HepG2 (cell line): ENCODE measurements around the gene NOS1AP. TPM values are rescaled to one million over a fixed set of nuclear protein-coding genes. Genes with fewer than 3 reads are reported as not detected.
A peak's percentile ranks its signal among the peaks of the same experiment; 100 is the strongest.

Experiments used
- ATF1 ChIP-seq: IDR thresholded peaks from 2 replicates; pipeline ENCODE4 v1.6.1; 2016; ENCODE audit warnings: mild to moderate bottlenecking, control low read depth
- DMAP1 ChIP-seq: IDR thresholded peaks from 2 replicates; pipeline ENCODE4 v1.6.1; 2016
- GTF3A ChIP-seq: sonication (generic); formaldehyde crosslinking; conservative IDR thresholded peaks from 2 replicates; pipeline ENCODE4 v1.4.0; 2020; ENCODE audit warnings: mild to moderate bottlenecking, missing genetic modification reagents
- IRF2 ChIP-seq: IDR thresholded peaks from 2 replicates; pipeline ENCODE4 v1.6.1; 2018; ENCODE audit warnings: missing genetic modification reagents, missing compliant biosample characterization
- MIER2 ChIP-seq: IDR thresholded peaks from 2 replicates; pipeline ENCODE4 v1.6.1; 2016; ENCODE audit warnings: missing biosample characterization, missing genetic modification reagents
- PRPF4 ChIP-seq: fragments of 200-400 bp; formaldehyde crosslinking; IDR thresholded peaks from 2 replicates; pipeline ENCODE4 v1.6.1; 2016; ENCODE audit warnings: low read length, low read depth; ENCODE audit not compliant: poor library complexity, severe bottlenecking
- RBFOX2 ChIP-seq: fragments of 200-400 bp; formaldehyde crosslinking; IDR thresholded peaks from 2 replicates; pipeline ENCODE4 v1.6.1; 2017; ENCODE audit warnings: low read depth, mild to moderate bottlenecking, low read length
- RNF219 ChIP-seq: sonication (generic); formaldehyde crosslinking; IDR thresholded peaks from 2 replicates; pipeline ENCODE4 v1.5.0; 2020; ENCODE audit warnings: mild to moderate bottlenecking, missing genetic modification reagents
- SNAI1 ChIP-seq: sonication (generic); formaldehyde crosslinking; IDR thresholded peaks from 2 replicates; pipeline ENCODE4 v1.5.0; 2020; ENCODE audit warnings: mild to moderate bottlenecking, missing genetic modification reagents, borderline replicate concordance
- SSRP1 ChIP-seq: IDR thresholded peaks from 2 replicates; pipeline ENCODE4 v1.6.1; 2016; ENCODE audit warnings: control low read depth
- TAF1 ChIP-seq: sonication (generic); formaldehyde crosslinking; IDR thresholded peaks from 2 replicates; pipeline ENCODE4 v1.4.0; 2020; ENCODE audit warnings: missing genetic modification reagents
- TFDP2 ChIP-seq: sonication (generic); formaldehyde crosslinking; IDR thresholded peaks from 2 replicates; pipeline ENCODE4 v1.4.0; 2020; ENCODE audit warnings: missing genetic modification reagents
- TRIM22 ChIP-seq: fragments of 450-650 bp; IDR thresholded peaks from 2 replicates; pipeline ENCODE4 v1.6.1; 2017
- ZNF251 ChIP-seq: sonication (generic); formaldehyde crosslinking; IDR thresholded peaks from 2 replicates; pipeline ENCODE4 v1.9.0; 2021; ENCODE audit warnings: mild to moderate bottlenecking, missing genetic modification reagents
- ZNF282 ChIP-seq: fragments of 450-650 bp; IDR thresholded peaks from 2 replicates; pipeline ENCODE4 v1.6.1; 2018; ENCODE audit not compliant: partially characterized antibody
- ZNF329 ChIP-seq: sonication (generic); formaldehyde crosslinking; IDR thresholded peaks from 2 replicates; pipeline ENCODE4 v1.9.0; 2021; ENCODE audit warnings: low read depth, mild to moderate bottlenecking, missing genetic modification reagents
- ZNF33B ChIP-seq: sonication (generic); formaldehyde crosslinking; IDR thresholded peaks from 2 replicates; pipeline ENCODE4 v1.5.1; 2020; ENCODE audit warnings: mild to moderate bottlenecking, missing genetic modification reagents
- ZNF549 ChIP-seq: sonication (generic); formaldehyde crosslinking; IDR thresholded peaks from 2 replicates; pipeline ENCODE4 v1.5.0; 2020; ENCODE audit warnings: missing genetic modification reagents
- ZNF556 ChIP-seq: sonication (generic); formaldehyde crosslinking; IDR thresholded peaks from 2 replicates; pipeline ENCODE4 v1.4.0; 2020; ENCODE audit warnings: mild to moderate bottlenecking, missing genetic modification reagents, borderline replicate concordance
- ZNF563 ChIP-seq: sonication (generic); formaldehyde crosslinking; IDR thresholded peaks from 2 replicates; pipeline ENCODE4 v1.8.0; 2022; ENCODE audit warnings: mild to moderate bottlenecking, moderate library complexity, missing genetic modification reagents
- ZNF567 ChIP-seq: sonication (generic); formaldehyde crosslinking; IDR thresholded peaks from 2 replicates; pipeline ENCODE4 v1.8.1; 2023; ENCODE audit warnings: mild to moderate bottlenecking, missing genetic modification reagents, borderline replicate concordance
- ZNF672 ChIP-seq: sonication (generic); formaldehyde crosslinking; IDR thresholded peaks from 2 replicates; pipeline ENCODE4 v1.8.1; 2022; ENCODE audit warnings: missing genetic modification reagents
- ZNF792 ChIP-seq: IDR thresholded peaks from 2 replicates; pipeline ENCODE4 v1.6.1; 2016
- ZNF850 ChIP-seq: sonication (generic); formaldehyde crosslinking; conservative IDR thresholded peaks from 2 replicates; pipeline ENCODE4 v1.9.0; 2021; ENCODE audit warnings: mild to moderate bottlenecking, missing genetic modification reagents
- ZSCAN29 ChIP-seq: sonication (generic); formaldehyde crosslinking; conservative IDR thresholded peaks from 2 replicates; pipeline ENCODE4 v1.4.0; 2020; ENCODE audit warnings: mild to moderate bottlenecking, missing genetic modification reagents
- polyA plus RNA-seq, 8 experiments: library from polyadenylated mRNA; depleted of rRNA in 3 of 8; stranded (reverse) in 7 of 8; unstranded in 1 of 8; fragments of >200 nt; fragmentation: Illumina TruSeq in 4 of 8; extraction: Trizol in 4 of 8; gene quantifications; 2 replicates each; pipeline versions ENCODE4 v1.2.1 to v1.2.3, GENCODE V29; 2011 to 2016; ENCODE audit warnings: low read depth in 4 of 8, missing spikeins in 1 of 8, mixed read lengths in 1 of 8; ENCODE audit not compliant: insufficient read depth in 1 of 8
- total RNA-seq, 5 experiments: library from RNA; depleted of rRNA; stranded (reverse); fragments of >200 nt; fragmentation: Illumina TruSeq; extraction: Trizol; gene quantifications; 2 replicates each; pipeline ENCODE4 v1.2.3, GENCODE V29; 2016; ENCODE audit warnings: low read depth in 1 of 5
- TF ChIP-seq, protein P1 (sequence below): sonication (generic); formaldehyde crosslinking; IDR thresholded peaks from 2 replicates; pipeline ENCODE4 v1.5.0; 2020; ENCODE audit warnings: missing genetic modification reagents
- TF ChIP-seq, protein P2 (sequence below): sonication (generic); formaldehyde crosslinking; IDR thresholded peaks from 2 replicates; pipeline ENCODE4 v1.4.0; 2020; ENCODE audit warnings: mild to moderate bottlenecking, low read depth, missing genetic modification reagents

Gene NOS1AP
- total and polyA plus RNA-seq, 2 of the 13 experiments (the other 11 are each of a cell fraction or from before 2014, with no cell fraction given) = 2.0 to 3.3 TPM

DNA sequence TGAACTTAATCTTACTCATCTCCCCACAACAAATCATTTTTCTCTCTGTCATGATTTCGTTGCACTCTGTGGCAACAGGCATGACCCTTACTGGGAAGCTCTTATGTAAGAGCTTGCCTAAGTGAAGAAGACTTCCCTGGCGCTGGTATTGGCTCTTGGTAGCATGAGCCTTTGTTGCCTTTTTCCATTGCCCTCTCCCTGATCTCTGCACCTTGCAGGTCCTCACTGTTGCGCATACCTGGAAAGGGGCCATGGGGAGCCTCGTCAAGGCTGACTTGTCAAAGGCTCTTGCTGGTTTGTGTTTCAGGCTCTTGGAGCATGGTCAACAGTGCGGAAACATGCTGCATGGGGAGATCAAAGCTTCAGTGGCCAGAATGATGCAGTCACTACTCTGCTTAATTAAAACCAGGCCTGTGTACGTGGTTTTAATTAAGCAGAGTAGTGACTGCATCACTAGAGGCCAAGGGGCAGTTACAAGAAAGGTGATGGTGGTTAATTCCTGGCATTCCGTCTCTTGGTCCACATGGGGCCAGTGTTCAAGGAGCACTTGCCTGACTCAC is 165.8 kb downstream of the NOS1AP start (continued):
- no peak for TF ChIP-seq ZNF329
- TF ChIP-seq PRPF4 = no peak
- TF ChIP-seq ZNF672 (CRISPR knock-in tag) = no peak
- TF ChIP-seq SNAI1 (CRISPR knock-in tag) = no peak
- TF ChIP-seq RNF219 = no peak
- no peak for TF ChIP-seq TRIM22
- no peak for TF ChIP-seq ZNF549 (CRISPR knock-in tag)
- peak; percentile 24; the same call in 1 of the 2 replicates for TF ChIP-seq ATF1 (CRISPR knock-in tag)
- no peak for TF ChIP-seq ZNF33B
- TF ChIP-seq DMAP1 (CRISPR knock-in tag) = 0 out of 2 replicates have a peak, but pooled peaks have one; percentile 24
- TF ChIP-seq ZNF563 (CRISPR knock-in tag) = peak; percentile 73; the same call in 1 of the 2 replicates
- no peak for TF ChIP-seq SSRP1 (CRISPR knock-in tag)
- TF ChIP-seq, protein P1, sequence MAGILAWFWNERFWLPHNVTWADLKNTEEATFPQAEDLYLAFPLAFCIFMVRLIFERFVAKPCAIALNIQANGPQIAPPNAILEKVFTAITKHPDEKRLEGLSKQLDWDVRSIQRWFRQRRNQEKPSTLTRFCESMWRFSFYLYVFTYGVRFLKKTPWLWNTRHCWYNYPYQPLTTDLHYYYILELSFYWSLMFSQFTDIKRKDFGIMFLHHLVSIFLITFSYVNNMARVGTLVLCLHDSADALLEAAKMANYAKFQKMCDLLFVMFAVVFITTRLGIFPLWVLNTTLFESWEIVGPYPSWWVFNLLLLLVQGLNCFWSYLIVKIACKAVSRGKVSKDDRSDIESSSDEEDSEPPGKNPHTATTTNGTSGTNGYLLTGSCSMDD (CRISPR knock-in tag) = no peak
- peak; percentile 53; the same call in 1 of the 2 replicates for TF ChIP-seq ZNF792
- no peak for TF ChIP-seq TAF1 (CRISPR knock-in tag)
- no peak for TF ChIP-seq ZNF251 (CRISPR knock-in tag)
- TF ChIP-seq ZNF850 (CRISPR knock-in tag) = no peak
- TF ChIP-seq ZSCAN29 (CRISPR knock-in tag) = no peak
- TF ChIP-seq, protein P2, sequence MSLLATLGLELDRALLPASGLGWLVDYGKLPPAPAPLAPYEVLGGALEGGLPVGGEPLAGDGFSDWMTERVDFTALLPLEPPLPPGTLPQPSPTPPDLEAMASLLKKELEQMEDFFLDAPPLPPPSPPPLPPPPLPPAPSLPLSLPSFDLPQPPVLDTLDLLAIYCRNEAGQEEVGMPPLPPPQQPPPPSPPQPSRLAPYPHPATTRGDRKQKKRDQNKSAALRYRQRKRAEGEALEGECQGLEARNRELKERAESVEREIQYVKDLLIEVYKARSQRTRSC (CRISPR knock-in tag) = no peak
- peak; percentile 77; the same call in 1 of the 2 replicates for TF ChIP-seq MIER2 (CRISPR knock-in tag)
- no peak for TF ChIP-seq ZNF567 (CRISPR knock-in tag)
- TF ChIP-seq RBFOX2 = no peak
- no peak for TF ChIP-seq GTF3A (CRISPR knock-in tag)
- TF ChIP-seq ZNF556 (CRISPR knock-in tag) = peak; percentile 87; the same call in 1 of the 2 replicates
- no peak for TF ChIP-seq ZNF282
- TF ChIP-seq TFDP2 = no peak
- peak; percentile 39; the same call in 1 of the 2 replicates for TF ChIP-seq IRF2
